ENCODE measurements around the gene ERC2.

DNA sequence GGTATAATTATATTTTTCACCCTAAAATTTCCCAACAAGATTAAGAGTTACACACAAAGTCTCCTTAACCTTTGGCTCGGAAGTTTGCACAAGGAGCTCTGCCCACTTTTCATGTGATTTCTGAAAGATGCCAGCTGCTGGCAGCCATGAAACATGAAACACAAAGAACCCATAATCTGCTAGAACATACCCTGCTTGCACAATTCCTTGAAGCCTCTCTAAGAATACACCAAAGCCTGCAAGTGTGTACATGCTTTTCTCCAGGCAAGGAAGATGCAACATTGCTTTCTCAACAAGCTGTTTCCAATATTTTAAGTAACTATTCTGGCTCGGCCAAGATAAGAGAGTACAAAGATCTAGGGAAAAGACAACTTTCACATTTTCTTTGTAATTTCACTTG, 799.1 kb downstream of the ERC2 start:
- TF ChIP-seq, protein P1, sequence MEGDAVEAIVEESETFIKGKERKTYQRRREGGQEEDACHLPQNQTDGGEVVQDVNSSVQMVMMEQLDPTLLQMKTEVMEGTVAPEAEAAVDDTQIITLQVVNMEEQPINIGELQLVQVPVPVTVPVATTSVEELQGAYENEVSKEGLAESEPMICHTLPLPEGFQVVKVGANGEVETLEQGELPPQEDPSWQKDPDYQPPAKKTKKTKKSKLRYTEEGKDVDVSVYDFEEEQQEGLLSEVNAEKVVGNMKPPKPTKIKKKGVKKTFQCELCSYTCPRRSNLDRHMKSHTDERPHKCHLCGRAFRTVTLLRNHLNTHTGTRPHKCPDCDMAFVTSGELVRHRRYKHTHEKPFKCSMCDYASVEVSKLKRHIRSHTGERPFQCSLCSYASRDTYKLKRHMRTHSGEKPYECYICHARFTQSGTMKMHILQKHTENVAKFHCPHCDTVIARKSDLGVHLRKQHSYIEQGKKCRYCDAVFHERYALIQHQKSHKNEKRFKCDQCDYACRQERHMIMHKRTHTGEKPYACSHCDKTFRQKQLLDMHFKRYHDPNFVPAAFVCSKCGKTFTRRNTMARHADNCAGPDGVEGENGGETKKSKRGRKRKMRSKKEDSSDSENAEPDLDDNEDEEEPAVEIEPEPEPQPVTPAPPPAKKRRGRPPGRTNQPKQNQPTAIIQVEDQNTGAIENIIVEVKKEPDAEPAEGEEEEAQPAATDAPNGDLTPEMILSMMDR (conservative IDR thresholded peaks at IDR 0.05; ENCODE audit: low read length): no peak
- TF ChIP-seq EZH2phosphoT487 (IDR thresholded peaks at IDR 0.05; ENCODE audit: borderline replicate concordance, low read depth, low read length): no peak

Measured in OCI-LY7 (cell line).